ENCODE measurements around the gene C5AR1.
"Not testable (repeated sequence)": the region's sequence is repeated elsewhere in the genome, so short reads cannot be mapped to it uniquely, and the experiment has no call there.

The C5AR1 gene

GRCh38 chr19:47357788-47358680 lies 48.4 kb downstream of the C5AR1 start:
- no peak for DNase-seq (ENCODE audit: extremely low spot score, insufficient read length, low read depth)
- FAIRE-seq: no peak

- no peak for FAIRE-seq
- no peak for DNase-seq (ENCODE audit: extremely low spot score, insufficient read length, low read depth)
Measured at GRCh38 chr19:47358936-47359335, 49.3 kb downstream of the C5AR1 start.

DNA sequence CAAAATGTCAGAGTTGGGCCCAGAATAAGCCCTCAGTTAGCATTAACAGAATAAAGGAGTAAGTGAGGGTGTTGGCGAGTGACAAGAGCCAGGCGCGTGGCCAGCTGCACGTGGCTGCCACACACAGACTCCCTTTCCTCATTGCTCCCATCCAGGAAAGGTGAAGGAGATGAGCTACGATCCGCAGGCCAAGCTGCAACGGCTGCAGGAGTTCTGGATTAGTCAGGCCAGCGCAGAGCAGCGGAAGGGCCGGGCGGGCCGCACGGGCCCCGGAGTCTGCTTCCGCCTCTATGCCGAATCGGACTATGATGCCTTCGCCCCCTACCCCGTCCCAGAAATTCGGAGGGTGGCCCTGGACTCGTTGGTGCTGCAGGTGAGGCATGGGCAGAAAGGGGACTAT lies 52.7 kb downstream of the C5AR1 start:
- FAIRE-seq (no peak), DNase-seq (ENCODE audit: extremely low spot score, insufficient read length, low read depth) (no peak)

- DNase-seq (ENCODE audit: extremely low spot score, insufficient read length, low read depth) (no peak), FAIRE-seq (no peak)
Measured at GRCh38 chr19:47363758-47364531, 54.3 kb downstream of the C5AR1 start.

DNA sequence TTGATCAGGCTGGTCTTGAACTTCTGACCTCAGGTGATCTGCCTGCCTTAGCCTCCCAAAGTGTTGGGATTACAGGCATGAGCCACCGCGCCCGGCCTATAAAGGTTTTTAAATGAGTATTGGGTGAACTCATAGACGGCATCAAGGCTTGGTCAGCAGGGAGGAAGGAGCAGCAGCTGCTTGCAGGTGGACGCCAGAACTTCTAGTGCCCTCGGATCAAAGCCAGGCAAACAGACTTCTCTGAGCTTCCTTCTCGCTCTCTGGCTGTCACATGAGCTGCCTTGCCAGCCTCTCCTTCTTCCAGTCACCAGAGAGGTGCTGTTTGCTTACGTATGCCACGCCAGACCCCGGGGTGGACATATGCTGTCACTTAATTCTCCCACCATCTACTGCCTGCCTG lies 55.8 kb downstream of the C5AR1 start:
- FAIRE-seq; DNase-seq (ENCODE audit: extremely low spot score, insufficient read length, low read depth): not testable (repeated sequence)

DNA sequence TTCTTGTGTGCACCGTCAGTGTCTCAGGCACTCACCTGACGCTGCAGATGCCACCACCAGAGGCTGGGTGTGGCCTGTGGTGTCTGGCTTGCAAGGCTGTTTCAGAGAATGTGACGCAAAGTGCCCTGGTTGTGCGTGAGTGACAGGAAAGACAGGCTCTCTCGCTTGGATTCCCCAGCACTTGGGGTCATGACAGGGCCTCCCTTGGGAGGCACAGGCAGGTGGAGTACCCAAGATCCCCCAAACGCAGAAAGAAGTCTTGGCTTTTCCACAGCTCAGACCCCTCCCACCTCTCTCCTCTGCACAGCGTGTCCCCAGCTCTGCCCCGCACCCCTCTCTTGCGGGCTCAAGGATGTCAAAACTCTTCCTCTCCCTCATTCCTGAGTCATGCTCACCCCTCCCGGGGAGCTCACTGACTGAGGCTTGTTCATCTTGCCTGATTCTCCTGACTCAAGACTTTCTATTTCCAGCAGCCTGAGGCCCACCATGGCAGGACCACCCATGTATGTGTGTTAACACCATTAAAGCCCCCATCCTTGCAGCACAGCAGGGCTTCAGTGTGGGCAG lies 60.5 kb downstream of the C5AR1 start:
- DNase-seq (ENCODE audit: extremely low spot score, insufficient read length, low read depth): no peak
- no peak for FAIRE-seq

DNA sequence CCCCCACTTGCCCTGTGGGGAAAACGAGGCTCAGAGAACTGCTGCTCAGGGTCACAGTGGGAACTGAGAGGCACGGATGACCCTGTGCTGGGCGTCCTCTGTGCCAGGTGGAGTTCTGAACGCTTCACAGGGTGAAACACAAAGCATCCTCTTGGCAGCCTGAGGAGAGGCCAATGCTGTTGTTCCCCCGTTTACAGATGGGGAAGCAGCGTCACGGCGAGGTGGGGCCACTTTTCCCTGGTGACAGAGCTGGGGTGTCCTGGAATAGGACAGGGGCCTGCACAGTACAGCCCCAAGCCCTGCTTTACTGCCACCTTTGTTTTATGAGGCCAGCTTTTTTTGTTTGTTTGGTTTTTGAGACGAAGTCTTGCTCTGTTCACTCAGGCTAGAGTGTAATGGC lies 61.6 kb downstream of the C5AR1 start:
- no peak for FAIRE-seq
- DNase-seq (ENCODE audit: extremely low spot score, insufficient read length, low read depth): no peak
